Calu3 (cell line): ENCODE data around the gene MAGEB4. TPM values are rescaled to one million over a fixed set of nuclear protein-coding genes. Genes with fewer than 3 reads are reported as not detected.

Source experiments
- BruUV-seq: library from RNA; stranded (reverse); fragments of 400-500 nt; replicated peaks from 2 replicates; lab custom pipeline; 2021; lab: Mats Ljungman, UMichigan
- CTCF ChIA-PET: fragments of 300-600 bp; sonication (Branson Sonifier 250); formaldehyde crosslinking; loops from one replicate; lab custom pipeline; 2022; ENCODE audit warnings: antibody characterized with exemption; lab: Charles Lee
- DNase-seq: peaks from one replicate; pipeline ENCODE4 v3.0.0; 2022
- H3K27ac Mint-ChIP-seq: one replicate; pipeline ENCODE4 v1.8.0; 2022; ENCODE audit warnings: mixed read lengths; ENCODE audit not compliant: unreplicated experiment
- H3K27me3 Mint-ChIP-seq: one replicate; pipeline ENCODE4 v1.8.0; 2022; ENCODE audit warnings: mixed read lengths; ENCODE audit not compliant: unreplicated experiment
- H3K36me3 Mint-ChIP-seq: one replicate; pipeline ENCODE4 v1.8.0; 2022; ENCODE audit warnings: mild to moderate bottlenecking, moderate library complexity, mixed read lengths; ENCODE audit not compliant: insufficient read depth, unreplicated experiment
- H3K4me1 Mint-ChIP-seq: one replicate; pipeline ENCODE4 v1.8.0; 2022; ENCODE audit warnings: mild to moderate bottlenecking, low read depth, mixed read lengths; ENCODE audit not compliant: unreplicated experiment
- H3K4me3 Mint-ChIP-seq: one replicate; pipeline ENCODE4 v1.8.0; 2022; ENCODE audit warnings: mild to moderate bottlenecking, low read depth, moderate library complexity, mixed read lengths; ENCODE audit not compliant: unreplicated experiment
- H3K9me3 Mint-ChIP-seq: one replicate; pipeline ENCODE4 v1.8.0; 2022; ENCODE audit warnings: low read depth, mixed read lengths; ENCODE audit not compliant: unreplicated experiment
- intact Hi-C: fragments of 100-400 bp; cut with micrococcal nuclease; formaldehyde crosslinking; loops from one replicate; pipeline ENCODE4 v1.10.0; 2022; ENCODE audit not compliant: unreplicated experiment
- total RNA-seq: library from RNA; stranded (reverse); gene quantifications from 2 replicates; pipeline ENCODE4 v1.2.3, GENCODE V29; 2022
- TF ChIP-seq, protein P1 (sequence below): fragments of 200-600 bp; IDR thresholded peaks from one replicate; pipeline ENCODE4 v1.8.0; 2022; ENCODE audit warnings: antibody characterized with exemption; ENCODE audit not compliant: unreplicated experiment

MAGEB4 gene
- total RNA-seq, 1 experiment from 2014 or later = not detected

DNA sequence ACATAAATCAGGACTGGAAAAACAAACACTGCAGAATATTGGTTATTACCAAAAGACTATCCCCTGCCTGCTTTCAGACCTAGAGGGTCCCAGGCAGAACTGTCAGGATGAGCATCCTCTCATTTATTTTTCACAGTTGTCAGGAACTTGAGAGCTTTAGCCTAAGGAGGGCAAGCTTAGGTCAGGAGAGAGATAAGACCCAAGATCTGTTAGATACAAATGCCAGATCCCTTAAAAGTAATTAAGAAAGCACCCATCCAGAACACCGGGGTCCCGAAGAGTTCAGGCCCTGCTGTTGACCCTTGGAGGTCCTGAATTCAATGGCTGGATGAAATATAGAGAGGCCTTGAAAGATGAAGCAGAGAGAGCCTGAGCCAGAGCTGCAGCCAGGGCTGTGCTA, 17.3 kb upstream of the MAGEB4 start:
- CTCF ChIA-PET = no interaction called here
- intact Hi-C loops = no loop called here
- no TSS peak for BruUV-seq
- Mint-ChIP-seq H3K9me3 (no peaks in the 10 kb centered on the region), H3K36me3 (no peaks in the 10 kb centered on the region), H3K4me1 (no peaks in the 10 kb centered on the region), H3K27ac (no peak overlapping the region), H3K27me3 (no peaks in the 10 kb centered on the region), H3K4me3 (no peak overlapping the region)
- no peak for DNase-seq
- TF ChIP-seq, protein P1, sequence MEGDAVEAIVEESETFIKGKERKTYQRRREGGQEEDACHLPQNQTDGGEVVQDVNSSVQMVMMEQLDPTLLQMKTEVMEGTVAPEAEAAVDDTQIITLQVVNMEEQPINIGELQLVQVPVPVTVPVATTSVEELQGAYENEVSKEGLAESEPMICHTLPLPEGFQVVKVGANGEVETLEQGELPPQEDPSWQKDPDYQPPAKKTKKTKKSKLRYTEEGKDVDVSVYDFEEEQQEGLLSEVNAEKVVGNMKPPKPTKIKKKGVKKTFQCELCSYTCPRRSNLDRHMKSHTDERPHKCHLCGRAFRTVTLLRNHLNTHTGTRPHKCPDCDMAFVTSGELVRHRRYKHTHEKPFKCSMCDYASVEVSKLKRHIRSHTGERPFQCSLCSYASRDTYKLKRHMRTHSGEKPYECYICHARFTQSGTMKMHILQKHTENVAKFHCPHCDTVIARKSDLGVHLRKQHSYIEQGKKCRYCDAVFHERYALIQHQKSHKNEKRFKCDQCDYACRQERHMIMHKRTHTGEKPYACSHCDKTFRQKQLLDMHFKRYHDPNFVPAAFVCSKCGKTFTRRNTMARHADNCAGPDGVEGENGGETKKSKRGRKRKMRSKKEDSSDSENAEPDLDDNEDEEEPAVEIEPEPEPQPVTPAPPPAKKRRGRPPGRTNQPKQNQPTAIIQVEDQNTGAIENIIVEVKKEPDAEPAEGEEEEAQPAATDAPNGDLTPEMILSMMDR = no peak

DNA sequence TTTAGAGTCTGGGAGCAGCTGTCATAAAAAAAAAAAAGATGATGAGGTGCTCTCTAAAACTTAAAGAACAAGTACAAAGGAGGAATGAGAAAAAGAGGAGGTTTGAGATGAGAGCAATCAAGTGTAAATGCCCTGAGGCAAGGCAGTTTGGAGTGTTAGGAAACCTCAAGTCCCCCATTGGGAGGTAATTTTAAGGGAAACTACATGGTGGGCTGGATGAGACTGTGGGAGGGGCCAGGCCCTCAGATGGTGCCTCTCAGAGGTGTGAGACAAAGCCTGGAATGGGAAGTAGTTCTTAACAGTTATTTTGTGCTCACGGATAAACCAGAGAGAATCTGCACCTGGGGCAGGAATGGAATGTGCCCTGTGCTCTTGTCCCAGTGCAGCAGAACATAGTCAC, 13.3 kb upstream of the MAGEB4 start:
- no peak overlapping the region for H3K4me3 Mint-ChIP-seq
- CTCF ChIA-PET = no interaction called here

DNA sequence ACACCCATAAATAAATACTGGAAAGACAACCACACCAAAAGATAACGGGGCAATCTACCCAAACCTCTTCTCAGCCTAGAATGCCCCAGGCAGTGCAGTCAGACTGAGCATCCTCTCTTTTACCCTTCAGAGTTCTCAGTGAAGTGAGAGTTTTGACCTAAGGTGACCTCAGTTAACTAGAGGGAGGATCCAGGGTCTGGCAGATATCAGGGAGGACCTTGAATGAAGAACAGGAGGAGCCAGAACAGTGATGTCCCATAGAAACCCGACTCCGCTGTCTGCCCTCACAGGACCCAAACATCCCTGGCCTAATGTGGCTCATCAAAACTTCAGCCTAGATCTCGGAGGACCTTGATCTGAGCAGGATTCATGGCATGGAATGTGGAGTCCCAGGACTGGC, 11.4 kb upstream of the MAGEB4 start, which contains the start of gene MAGEB3:
MAGEB3 (plus strand) TSS at position 263 of the 400 bp plus-strand sequence. CDS start 5,268 bp downstream, outside the sequence.
- DNase-seq = no peak
- Mint-ChIP-seq H3K4me1 (no peaks in the 10 kb centered on the region), H3K9me3 (no peaks in the 10 kb centered on the region), H3K27me3 (no peaks in the 10 kb centered on the region), H3K4me3 (no peak within 1 kb of the TSS), H3K36me3 (no peaks in the 10 kb centered on the region), H3K27ac (no peak within 1 kb of the TSS)
- BruUV-seq = no TSS peak
- TF ChIP-seq, protein P1 = no peak
- intact Hi-C loops = no loop called here
- CTCF ChIA-PET = no interaction called here

More for the DNA sequence above, 13.3 kb upstream of the MAGEB4 start:
- no TSS peak for BruUV-seq
- Mint-ChIP-seq H3K27me3 (no peaks in the 10 kb centered on the region), H3K27ac (no peak overlapping the region), H3K9me3 (no peaks in the 10 kb centered on the region), H3K36me3 (no peaks in the 10 kb centered on the region), H3K4me1 (no peaks in the 10 kb centered on the region)
- no peak for DNase-seq
- intact Hi-C loops = no loop called here
- TF ChIP-seq, protein P1 = no peak

DNA sequence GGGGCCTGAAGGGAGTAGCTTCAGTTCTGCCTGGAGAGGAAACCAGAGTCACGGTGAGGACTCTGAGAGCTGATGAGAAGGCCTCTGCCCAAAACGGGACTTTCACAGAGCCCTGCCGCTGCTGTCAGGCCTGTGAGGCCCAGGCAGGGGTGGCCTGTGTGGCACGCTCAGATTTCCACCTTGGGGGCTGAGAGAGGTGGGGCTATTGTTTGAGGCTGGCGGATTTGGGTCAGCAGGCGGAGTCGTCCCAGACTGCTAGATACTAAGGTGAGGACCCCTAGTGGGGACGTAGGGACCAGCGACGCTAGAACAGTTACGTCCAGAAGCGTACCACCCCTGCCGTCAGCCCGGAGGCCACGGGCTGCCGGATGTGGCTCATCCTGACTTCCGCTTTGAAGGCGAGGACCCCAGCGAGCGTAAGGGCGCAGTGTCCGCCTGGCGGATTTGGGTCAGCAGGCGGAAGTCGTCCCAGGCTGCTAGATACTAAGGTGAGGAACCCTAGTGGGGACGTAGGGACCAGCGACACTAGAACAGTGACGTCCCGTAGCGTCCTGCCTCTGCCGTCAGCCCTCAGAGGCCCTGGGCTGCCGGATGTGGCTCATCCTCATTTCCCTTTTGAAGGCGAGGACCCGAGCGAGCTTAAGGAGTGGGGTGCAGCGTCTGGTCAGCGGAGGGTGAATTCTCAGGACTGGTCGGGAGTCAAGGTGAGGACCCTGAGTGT, 5.1 kb downstream of the MAGEB4 start, which contains the start of gene MAGEB1:
MAGEB1 (plus strand) TSS at position 378 of the 721 bp plus-strand sequence. CDS start 3,348 bp downstream, outside the sequence.
- Mint-ChIP-seq H3K4me1 (no peaks in the 10 kb centered on the region), H3K27ac (no peak within 1 kb of the TSS), H3K9me3 (peaks cover 2% of the 10 kb centered on the region), H3K27me3 (no peaks in the 10 kb centered on the region), H3K4me3 (no peak within 1 kb of the TSS), H3K36me3 (no peaks in the 10 kb centered on the region)
- no TSS peak for BruUV-seq
- intact Hi-C loops = no loop called here
- TF ChIP-seq, protein P1 = no peak
- CTCF ChIA-PET = no interaction called here
- no peak for DNase-seq
